Left hindlimb (tissue), 1 donor: ENCODE results near the gene RLBP1.

Experiments
- DNase-seq: peaks from one replicate; pipeline ENCODE4 v3.0.0-alpha.2; 2018

Gene RLBP1

GRCh38 chr15:89205991-89206585 is 15.3 kb downstream of the RLBP1 start:
- DNase-seq, result no peak

- DNase-seq, result no peak
Observed at GRCh38 chr15:89203705-89204273, 17.6 kb downstream of the RLBP1 start.

- DNase-seq, result no peak
Observed at GRCh38 chr15:89201465-89202005, 19.8 kb downstream of the RLBP1 start.

- no peak for DNase-seq
Observed at GRCh38 chr15:89200182-89200581, 21.2 kb downstream of the RLBP1 start.

GRCh38 chr15:89199746-89200145 is 21.6 kb downstream of the RLBP1 start:
- DNase-seq, result no peak

GRCh38 chr15:89198934-89199333 is 22.4 kb downstream of the RLBP1 start:
- DNase-seq, result no peak

GRCh38 chr15:89198196-89198595 is 23.2 kb downstream of the RLBP1 start:
- no peak for DNase-seq

- DNase-seq, result no peak
Observed at GRCh38 chr15:89197503-89197971, 23.8 kb downstream of the RLBP1 start.

GRCh38 chr15:89196994-89197393 is 24.4 kb downstream of the RLBP1 start:
- DNase-seq, result no peak

GRCh38 chr15:89196241-89196640 is 25.1 kb downstream of the RLBP1 start:
- DNase-seq, result no peak

- DNase-seq, result no peak
Observed at GRCh38 chr15:89195836-89196235, 25.5 kb downstream of the RLBP1 start.

GRCh38 chr15:89194608-89195007 is 26.8 kb downstream of the RLBP1 start:
- DNase-seq, result no peak

GRCh38 chr15:89192766-89193165 is 28.6 kb downstream of the RLBP1 start:
- DNase-seq, result no peak

- no peak for DNase-seq
Observed at GRCh38 chr15:89192136-89192535, 29.2 kb downstream of the RLBP1 start.

GRCh38 chr15:89187986-89188514 is 33.3 kb downstream of the RLBP1 start:
- DNase-seq, result no peak

- DNase-seq, result no peak
Observed at GRCh38 chr15:89187301-89187985, 33.9 kb downstream of the RLBP1 start.

GRCh38 chr15:89186803-89187202 is 34.6 kb downstream of the RLBP1 start:
- no peak for DNase-seq

GRCh38 chr15:89184886-89185526 is 36.4 kb downstream of the RLBP1 start:
- no peak for DNase-seq

- DNase-seq, result no peak
Observed at GRCh38 chr15:89184357-89184756, 37.0 kb downstream of the RLBP1 start.

GRCh38 chr15:89179966-89180875 is 41.2 kb downstream of the RLBP1 start:
- no peak for DNase-seq

- no peak for DNase-seq
Observed at GRCh38 chr15:89178307-89178977, 42.9 kb downstream of the RLBP1 start.
